HepG2 (cell line): ENCODE results near the gene CTSW. TPM values are rescaled to one million over a fixed set of nuclear protein-coding genes. Genes with fewer than 3 reads are reported as not detected.

Experiments
- ATM ChIP-seq: fragments of 450-650 bp; IDR thresholded peaks from 2 replicates; pipeline ENCODE4 v1.7.1; 2017; ENCODE audit warnings: mild to moderate bottlenecking, borderline replicate concordance
- ERF ChIP-seq: IDR thresholded peaks from 2 replicates; pipeline ENCODE4 v1.6.1; 2018; ENCODE audit warnings: missing biosample characterization, missing genetic modification reagents
- HOXA5 ChIP-seq: sonication (generic); formaldehyde crosslinking; IDR thresholded peaks from 2 replicates; pipeline ENCODE4 v1.4.0; 2020; ENCODE audit warnings: missing genetic modification reagents
- MLLT10 ChIP-seq: sonication (generic); formaldehyde crosslinking; IDR thresholded peaks from 2 replicates; pipeline ENCODE4 v1.4.0; 2020; ENCODE audit warnings: missing genetic modification reagents
- NPAS2 ChIP-seq: sonication (generic); formaldehyde crosslinking; IDR thresholded peaks from 2 replicates; pipeline ENCODE4 v1.8.0; 2022; ENCODE audit warnings: mild to moderate bottlenecking, missing genetic modification reagents, borderline replicate concordance
- ZFP1 ChIP-seq: IDR thresholded peaks from 2 replicates; pipeline ENCODE4 v1.6.1; 2016
- ZNF776 ChIP-seq: sonication (generic); formaldehyde crosslinking; IDR thresholded peaks from 2 replicates; pipeline ENCODE4 v1.4.0; 2020; ENCODE audit warnings: mild to moderate bottlenecking, missing genetic modification reagents
- ZNF788 ChIP-seq: sonication (generic); formaldehyde crosslinking; IDR thresholded peaks from 2 replicates; pipeline ENCODE4 v1.5.0; 2020; ENCODE audit warnings: mild to moderate bottlenecking, missing genetic modification reagents, borderline replicate concordance
- polyA plus RNA-seq, 8 experiments: library from polyadenylated mRNA; depleted of rRNA in 3 of 8; stranded (reverse) in 7 of 8; unstranded in 1 of 8; fragments of >200 nt; fragmentation: Illumina TruSeq in 4 of 8; extraction: Trizol in 4 of 8; gene quantifications; 2 replicates each; pipeline versions ENCODE4 v1.2.1 to v1.2.3, GENCODE V29; 2011 to 2016; ENCODE audit warnings: low read depth in 4 of 8, missing spikeins in 1 of 8, mixed read lengths in 1 of 8; ENCODE audit not compliant: insufficient read depth in 1 of 8
- total RNA-seq, 5 experiments: library from RNA; depleted of rRNA; stranded (reverse); fragments of >200 nt; fragmentation: Illumina TruSeq; extraction: Trizol; gene quantifications; 2 replicates each; pipeline ENCODE4 v1.2.3, GENCODE V29; 2016; ENCODE audit warnings: low read depth in 1 of 5
- TF ChIP-seq, protein P1 (sequence below), 2 experiments: fragments of 450-650 bp in 1 of 2; sonication (generic) in 1 of 2; formaldehyde crosslinking in 1 of 2; IDR thresholded peaks; 2 replicates each; pipeline versions ENCODE4 v1.6.1 to v1.8.0; 2016 to 2022; ENCODE audit warnings: antibody characterized with exemption in 1 of 2, mild to moderate bottlenecking in 1 of 2, missing genetic modification reagents in 1 of 2
- TF ChIP-seq, protein P2 (sequence below): sonication (generic); formaldehyde crosslinking; IDR thresholded peaks from 2 replicates; pipeline ENCODE4 v1.4.0; 2020; ENCODE audit warnings: missing genetic modification reagents
- TF ChIP-seq, protein P3 (sequence below): sonication (generic); formaldehyde crosslinking; IDR thresholded peaks from 2 replicates; pipeline ENCODE4; 2020; ENCODE audit warnings: missing genetic modification reagents, mild to moderate bottlenecking, borderline replicate concordance
- TF ChIP-seq, protein P4 (sequence below): sonication (generic); formaldehyde crosslinking; IDR thresholded peaks from 2 replicates; pipeline ENCODE4 v1.5.1; 2020; ENCODE audit warnings: mild to moderate bottlenecking, missing genetic modification reagents, moderate library complexity

CTSW gene
- total and polyA plus RNA-seq, 2 of the 13 experiments (the other 11 are each of a cell fraction or from before 2014, with no cell fraction given): 0.09 TPM; not detected in 1

DNA sequence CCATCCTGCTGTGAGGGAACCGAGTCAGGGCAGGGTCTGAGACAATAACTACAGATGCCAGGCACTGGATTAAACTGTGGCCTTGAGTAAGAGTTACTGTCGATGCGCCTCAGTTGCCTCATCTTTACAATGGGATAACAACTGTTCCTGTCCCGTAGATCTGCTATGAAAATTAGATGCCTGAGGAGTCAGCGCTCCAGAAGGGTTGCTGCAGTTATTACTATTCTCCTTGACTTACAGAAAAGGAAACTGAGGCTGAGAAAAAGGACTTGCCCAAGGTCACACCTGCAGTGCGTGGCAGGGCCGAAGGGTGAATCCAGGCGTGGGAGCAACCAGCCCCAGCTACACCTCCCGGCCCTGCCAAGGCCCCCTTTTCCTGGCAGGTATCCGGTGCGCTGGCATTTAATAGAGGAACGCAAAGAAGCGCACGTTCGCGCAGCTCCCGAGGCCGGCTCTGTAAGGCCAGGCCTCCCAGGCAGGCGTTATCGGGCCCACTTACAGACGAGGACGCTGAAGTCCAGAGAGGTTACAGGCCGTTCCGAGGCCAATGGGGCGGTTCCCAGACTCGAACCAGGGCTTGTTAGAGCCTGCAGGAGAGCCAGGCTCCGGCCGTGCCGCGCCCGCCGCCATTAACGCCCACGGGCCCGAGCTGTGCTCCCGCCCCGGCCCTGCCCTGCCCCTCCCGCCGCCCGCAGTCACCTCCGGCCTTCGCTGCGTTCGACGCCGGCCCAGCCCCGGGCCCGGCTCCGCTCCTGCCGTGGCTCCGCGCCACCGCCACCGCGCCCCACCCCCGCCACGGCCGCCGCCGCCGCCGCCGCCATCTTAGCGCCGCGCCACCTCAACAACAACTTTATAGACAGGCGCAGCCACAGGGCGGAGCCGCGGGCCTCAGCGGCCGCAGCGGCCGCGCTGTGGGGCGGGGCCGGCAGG lies 38.8 kb downstream of the CTSW start, which contains the start of gene C11orf68 (continued):
- TF ChIP-seq, protein P1, sequence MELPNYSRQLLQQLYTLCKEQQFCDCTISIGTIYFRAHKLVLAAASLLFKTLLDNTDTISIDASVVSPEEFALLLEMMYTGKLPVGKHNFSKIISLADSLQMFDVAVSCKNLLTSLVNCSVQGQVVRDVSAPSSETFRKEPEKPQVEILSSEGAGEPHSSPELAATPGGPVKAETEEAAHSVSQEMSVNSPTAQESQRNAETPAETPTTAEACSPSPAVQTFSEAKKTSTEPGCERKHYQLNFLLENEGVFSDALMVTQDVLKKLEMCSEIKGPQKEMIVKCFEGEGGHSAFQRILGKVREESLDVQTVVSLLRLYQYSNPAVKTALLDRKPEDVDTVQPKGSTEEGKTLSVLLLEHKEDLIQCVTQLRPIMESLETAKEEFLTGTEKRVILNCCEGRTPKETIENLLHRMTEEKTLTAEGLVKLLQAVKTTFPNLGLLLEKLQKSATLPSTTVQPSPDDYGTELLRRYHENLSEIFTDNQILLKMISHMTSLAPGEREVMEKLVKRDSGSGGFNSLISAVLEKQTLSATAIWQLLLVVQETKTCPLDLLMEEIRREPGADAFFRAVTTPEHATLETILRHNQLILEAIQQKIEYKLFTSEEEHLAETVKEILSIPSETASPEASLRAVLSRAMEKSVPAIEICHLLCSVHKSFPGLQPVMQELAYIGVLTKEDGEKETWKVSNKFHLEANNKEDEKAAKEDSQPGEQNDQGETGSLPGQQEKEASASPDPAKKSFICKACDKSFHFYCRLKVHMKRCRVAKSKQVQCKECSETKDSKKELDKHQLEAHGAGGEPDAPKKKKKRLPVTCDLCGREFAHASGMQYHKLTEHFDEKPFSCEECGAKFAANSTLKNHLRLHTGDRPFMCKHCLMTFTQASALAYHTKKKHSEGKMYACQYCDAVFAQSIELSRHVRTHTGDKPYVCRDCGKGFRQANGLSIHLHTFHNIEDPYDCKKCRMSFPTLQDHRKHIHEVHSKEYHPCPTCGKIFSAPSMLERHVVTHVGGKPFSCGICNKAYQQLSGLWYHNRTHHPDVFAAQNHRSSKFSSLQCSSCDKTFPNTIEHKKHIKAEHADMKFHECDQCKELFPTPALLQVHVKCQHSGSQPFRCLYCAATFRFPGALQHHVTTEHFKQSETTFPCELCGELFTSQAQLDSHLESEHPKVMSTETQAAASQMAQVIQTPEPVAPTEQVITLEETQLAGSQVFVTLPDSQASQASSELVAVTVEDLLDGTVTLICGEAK (IDR thresholded peaks at IDR 0.05): peak; percentile 69
- TF ChIP-seq, protein P1 (CRISPR knock-in tag; IDR thresholded peaks at IDR 0.05): peak; percentile 99
- TF ChIP-seq ZFP1 (no peak), ZNF776 (CRISPR knock-in tag) (no peak), HOXA5 (CRISPR knock-in tag) (no peak), ZNF788 (CRISPR knock-in tag) (no peak), ATM (no peak), ERF (no peak), NPAS2 (CRISPR knock-in tag) (no peak), MLLT10 (CRISPR knock-in tag) (no peak)
- TF ChIP-seq, protein P2, sequence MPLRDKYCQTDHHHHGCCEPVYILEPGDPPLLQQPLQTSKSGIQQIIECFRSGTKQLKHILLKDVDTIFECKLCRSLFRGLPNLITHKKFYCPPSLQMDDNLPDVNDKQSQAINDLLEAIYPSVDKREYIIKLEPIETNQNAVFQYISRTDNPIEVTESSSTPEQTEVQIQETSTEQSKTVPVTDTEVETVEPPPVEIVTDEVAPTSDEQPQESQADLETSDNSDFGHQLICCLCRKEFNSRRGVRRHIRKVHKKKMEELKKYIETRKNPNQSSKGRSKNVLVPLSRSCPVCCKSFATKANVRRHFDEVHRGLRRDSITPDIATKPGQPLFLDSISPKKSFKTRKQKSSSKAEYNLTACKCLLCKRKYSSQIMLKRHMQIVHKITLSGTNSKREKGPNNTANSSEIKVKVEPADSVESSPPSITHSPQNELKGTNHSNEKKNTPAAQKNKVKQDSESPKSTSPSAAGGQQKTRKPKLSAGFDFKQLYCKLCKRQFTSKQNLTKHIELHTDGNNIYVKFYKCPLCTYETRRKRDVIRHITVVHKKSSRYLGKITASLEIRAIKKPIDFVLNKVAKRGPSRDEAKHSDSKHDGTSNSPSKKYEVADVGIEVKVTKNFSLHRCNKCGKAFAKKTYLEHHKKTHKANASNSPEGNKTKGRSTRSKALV: no peak
- TF ChIP-seq, protein P3, sequence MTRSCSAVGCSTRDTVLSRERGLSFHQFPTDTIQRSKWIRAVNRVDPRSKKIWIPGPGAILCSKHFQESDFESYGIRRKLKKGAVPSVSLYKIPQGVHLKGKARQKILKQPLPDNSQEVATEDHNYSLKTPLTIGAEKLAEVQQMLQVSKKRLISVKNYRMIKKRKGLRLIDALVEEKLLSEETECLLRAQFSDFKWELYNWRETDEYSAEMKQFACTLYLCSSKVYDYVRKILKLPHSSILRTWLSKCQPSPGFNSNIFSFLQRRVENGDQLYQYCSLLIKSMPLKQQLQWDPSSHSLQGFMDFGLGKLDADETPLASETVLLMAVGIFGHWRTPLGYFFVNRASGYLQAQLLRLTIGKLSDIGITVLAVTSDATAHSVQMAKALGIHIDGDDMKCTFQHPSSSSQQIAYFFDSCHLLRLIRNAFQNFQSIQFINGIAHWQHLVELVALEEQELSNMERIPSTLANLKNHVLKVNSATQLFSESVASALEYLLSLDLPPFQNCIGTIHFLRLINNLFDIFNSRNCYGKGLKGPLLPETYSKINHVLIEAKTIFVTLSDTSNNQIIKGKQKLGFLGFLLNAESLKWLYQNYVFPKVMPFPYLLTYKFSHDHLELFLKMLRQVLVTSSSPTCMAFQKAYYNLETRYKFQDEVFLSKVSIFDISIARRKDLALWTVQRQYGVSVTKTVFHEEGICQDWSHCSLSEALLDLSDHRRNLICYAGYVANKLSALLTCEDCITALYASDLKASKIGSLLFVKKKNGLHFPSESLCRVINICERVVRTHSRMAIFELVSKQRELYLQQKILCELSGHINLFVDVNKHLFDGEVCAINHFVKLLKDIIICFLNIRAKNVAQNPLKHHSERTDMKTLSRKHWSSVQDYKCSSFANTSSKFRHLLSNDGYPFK (CRISPR knock-in tag): no peak
- TF ChIP-seq, protein P4, sequence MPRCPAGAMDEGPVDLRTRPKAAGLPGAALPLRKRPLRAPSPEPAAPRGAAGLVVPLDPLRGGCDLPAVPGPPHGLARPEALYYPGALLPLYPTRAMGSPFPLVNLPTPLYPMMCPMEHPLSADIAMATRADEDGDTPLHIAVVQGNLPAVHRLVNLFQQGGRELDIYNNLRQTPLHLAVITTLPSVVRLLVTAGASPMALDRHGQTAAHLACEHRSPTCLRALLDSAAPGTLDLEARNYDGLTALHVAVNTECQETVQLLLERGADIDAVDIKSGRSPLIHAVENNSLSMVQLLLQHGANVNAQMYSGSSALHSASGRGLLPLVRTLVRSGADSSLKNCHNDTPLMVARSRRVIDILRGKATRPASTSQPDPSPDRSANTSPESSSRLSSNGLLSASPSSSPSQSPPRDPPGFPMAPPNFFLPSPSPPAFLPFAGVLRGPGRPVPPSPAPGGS (CRISPR knock-in tag): no peak
